GM18870 (cell line): ENCODE data around the gene DDTL.
"Not testable (repeated sequence)": the region's sequence is repeated elsewhere in the genome, so short reads cannot be mapped to it uniquely, and the experiment has no call there.

ENCODE experiments used
- ATAC-seq: cut with Tn5 transposase; IDR thresholded peaks from one replicate; pipeline ENCODE4 v1.9.1; 2021; ENCODE audit warnings: moderate library complexity; ENCODE audit not compliant: unreplicated experiment

DDTL gene

DNA sequence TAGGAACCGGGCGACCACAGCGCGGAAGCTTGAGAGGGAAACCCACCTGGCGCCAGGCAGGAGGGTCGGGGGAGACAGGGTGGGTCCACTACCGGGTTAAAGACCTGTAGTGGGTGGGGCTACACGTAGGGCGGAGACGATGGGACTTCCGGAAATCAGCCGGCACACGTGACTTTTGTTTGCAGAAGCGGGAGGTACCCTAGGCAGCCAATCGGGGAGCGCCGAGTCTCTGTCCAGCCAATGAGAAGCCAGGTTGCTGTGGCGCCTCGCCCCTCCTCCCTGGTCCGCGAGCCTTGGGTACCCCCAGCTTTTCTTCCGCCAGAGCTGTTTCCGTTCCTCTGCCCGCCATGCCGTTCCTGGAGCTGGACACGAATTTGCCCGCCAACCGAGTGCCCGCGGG, at the start of gene DDTL:
Gene DDTL (plus strand): TSS at position 321 of the 400 bp plus-strand sequence. CDS start 27 bp downstream, at position 348.
- ATAC-seq: peak; percentile 83

DNA sequence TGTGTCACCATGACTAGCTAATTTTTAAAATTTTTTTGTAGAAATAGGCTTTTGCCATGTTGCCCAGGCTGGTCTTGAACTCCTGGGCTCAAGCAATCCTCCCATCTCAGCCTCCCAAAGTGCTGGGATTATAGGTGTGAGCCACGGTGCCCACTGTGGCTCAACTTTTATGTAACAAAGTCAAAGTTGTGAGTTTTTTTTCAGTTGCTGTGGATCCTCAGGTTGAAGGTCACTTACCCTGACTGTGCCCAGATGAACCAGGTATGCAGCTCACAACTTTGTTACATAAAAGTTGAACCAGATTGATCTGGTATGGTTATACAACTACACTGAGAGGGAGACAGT, 46.4 kb upstream of the DDTL start:
- not testable (repeated sequence) for ATAC-seq

DNA sequence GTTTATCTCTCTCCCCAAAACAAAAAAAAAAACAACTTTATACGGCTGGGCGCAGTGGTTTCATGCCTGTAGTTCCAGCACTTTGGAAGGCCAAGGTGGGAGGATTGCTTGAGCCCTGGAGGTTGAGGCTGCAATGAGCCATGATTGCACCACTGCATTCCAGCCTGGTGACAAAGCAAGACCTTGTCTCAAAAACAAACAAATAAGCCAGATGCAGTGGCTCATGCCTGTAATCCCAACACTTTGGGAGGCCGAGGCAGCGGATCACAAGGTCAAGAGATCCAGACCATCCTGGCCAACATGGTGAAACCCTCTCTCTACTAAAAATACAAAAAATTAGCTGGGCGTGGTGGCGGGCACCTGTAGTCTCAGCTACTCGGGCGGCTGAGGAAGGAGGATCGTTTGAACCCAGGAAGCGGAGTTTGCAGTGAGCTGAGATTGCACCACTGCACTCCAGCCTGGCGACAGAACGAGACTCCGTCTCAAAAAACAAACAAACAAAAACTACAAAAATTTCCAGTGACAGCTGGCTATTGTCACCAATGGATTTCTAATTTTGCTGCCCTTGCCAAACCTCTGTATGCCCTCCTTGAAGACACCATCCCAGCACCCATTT, 45.0 kb upstream of the DDTL start:
- not testable (repeated sequence) for ATAC-seq

DNA sequence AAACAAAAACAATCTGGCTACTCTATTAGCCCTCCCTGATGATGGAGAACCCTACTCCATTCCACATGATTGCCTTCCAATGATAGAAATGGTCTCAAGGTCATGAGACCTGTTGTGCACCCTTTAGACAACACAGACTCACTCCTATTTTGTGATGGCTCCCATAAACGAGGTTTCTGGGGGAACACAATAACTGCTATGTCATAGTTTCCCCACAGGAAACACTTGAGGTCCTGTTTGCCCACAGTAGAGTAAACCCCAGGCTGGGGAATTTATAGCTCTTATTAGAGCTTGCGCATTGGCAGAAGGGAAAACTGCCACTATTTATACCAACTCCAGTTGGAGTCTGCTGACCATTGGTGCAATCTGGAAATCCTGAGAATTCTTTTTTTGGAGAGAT, 43.8 kb upstream of the DDTL start:
- ATAC-seq: no peak

DNA sequence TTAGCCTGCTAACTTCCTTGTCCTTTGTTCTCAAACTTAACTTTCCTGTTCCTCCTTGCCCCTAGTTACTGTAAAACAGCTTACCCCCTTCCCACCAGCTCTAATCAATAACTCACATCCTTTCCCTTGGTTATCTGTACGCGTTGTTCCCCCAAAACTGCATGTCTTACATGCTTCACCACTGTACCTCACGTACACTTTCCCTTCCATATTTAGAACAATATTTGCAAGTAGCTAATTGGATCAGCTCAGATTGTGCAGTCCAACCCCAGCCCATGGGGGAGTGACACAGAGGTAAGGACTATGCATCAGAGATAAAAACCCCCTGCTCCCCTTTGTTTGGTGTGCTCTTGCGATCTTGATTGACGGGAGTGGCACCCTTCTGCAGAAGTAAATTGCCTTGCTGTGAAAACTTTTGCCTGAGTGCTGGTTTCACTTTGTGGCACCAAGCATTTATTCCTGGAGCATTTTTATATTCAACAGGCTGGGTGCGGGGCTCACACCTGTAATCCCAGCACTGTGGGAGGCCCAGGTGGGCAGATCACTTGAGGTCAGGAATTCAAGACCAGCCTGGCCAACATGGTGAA, 41.6 kb upstream of the DDTL start:
- no peak for ATAC-seq

DNA sequence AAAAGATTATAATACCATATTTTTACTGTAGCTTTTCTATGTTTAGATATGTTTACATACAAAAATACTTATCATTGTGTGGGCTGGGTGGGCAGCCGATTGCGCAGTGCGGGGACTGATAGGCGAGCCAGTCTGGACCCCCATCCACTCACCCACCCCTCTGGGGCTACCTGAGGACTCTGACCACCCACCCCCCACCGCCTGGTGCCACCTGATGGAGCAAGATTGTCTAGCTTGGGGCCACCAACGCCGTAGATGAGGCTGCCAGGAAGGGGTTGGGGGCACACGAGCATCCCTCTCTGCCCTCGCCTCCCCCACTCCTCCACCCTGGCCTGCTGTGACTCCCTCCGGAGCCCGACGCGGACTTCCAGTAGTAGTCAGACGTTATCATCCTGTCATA, 40.1 kb upstream of the DDTL start:
- ATAC-seq: no peak

DNA sequence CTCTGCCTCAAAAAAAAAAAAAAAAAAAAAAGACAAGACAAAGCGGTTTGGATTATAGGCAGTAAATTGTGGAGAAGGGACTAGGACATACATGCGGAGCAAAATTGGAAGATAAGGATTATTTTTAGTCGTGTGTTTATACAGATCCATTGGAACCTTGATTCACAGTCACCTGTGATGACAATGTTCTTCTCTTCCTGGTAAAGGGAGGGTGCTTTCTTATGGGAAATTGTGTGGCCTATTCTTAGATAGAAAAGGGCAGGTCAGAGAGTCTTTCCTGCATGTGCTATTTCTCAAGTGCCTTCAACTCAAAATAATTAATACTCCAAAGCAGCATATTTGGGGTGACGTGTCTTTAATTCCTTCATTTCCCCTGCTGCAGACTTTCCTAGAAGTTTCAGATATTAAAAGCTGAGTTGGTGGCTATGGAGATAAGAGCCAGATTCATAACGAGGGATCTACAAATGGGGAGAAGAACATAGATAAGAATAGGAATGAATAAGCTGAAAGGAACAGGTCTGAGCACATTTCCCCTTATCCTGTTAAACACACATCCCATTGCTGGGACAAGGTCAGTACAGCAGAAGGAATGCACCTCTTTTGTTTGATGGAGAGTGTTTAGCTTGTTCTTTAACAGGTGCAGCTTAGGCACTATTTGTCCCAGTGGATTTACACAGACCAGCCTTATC, 28.2 kb upstream of the DDTL start:
- ATAC-seq: no peak

DNA sequence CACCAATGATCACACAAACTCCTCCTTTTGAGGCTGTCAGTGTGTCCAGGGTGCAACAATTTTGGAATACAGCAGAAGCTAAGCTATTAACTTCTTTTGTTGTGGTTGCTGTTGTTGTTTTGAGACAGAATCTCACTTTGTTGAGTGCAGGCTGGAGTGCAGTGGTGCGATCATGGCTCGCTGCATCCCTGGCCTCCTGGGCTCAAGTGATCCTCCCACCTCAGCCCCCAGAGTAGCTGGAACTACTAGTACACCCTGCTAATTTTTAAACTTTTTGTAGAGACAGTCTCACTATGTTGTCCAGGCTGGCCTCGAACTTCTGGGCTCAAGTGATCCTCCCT, 27.7 kb upstream of the DDTL start:
- no peak for ATAC-seq

DNA sequence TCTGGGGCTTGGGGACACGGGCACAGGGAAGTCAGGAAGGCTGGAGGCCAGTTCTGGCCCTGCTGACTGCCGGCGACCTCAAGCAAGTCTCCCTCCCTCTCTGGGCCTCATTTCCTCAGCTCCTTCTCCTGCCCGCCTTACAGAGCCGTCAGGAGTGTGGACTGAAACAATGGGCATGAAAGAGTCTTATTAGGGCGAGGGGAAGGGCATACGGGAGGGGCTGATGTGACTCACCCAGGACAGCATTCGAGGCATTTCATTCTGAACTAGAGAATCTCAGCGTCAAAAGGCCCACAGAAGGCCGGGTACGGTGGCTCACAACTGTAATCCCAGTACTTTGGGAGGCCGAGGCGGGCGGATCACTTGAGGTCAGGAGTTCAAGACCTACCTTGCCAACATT, 26.5 kb upstream of the DDTL start:
- ATAC-seq: not testable (repeated sequence)

DNA sequence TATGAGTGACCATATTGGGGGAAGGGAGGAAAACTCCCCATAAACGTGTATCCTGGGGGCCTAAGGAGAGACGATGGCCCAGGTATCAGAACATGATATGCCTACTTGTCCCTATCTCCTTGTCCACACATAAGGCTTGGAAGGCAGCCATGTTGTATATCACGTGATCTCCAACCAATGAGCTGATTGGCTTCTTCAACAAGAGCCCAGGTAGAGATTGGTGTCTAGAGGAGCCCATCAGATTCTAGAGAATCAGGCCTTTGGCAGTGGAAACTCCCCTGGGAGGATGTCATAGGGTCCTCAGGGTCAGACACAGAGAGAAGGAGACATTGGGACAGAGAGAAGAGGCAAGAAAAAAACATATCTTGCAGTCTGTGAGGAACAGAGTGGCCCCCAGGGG, 19.3 kb upstream of the DDTL start:
- not testable (repeated sequence) for ATAC-seq

DNA sequence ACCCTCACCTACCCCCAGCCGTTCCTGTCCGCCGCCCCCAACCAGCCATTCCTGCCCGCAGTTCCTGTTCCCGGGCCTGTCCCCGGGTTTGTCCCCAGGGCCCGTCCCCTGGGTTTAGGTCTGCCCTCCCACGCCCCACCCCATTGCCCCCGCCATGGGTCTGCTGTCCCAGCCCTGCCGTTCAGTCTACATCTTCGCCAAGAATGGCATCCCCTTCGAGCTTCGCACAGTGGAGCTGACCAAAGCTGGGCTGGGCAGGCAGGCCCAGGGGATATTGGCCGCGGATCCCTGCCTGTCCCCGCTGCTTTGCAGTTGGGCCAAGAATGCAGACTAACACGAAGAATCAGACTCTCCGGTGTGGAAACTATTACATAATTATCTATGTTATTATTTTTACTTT, 16.9 kb upstream of the DDTL start:
- ATAC-seq: not testable (repeated sequence)

DNA sequence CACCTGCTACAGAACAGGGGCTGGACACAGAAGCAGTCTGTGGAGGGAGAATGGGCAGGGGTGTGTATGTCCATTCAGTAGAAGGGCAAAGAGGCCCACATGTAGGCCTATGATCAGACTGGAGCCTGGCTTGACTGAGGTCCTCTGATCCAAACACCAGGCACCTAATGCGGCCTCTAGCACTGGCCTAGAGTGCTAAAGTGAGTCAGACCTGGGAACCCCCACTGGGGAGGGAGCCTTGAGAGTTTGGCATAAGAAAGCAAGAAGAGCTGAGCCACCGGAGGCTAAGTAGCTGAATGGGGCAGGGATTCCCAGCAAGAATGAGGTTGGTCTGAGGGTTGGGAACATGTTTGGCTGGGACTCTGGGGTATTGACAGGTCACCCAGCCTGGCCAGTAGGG, 15.3 kb upstream of the DDTL start:
- ATAC-seq: not testable (repeated sequence)

DNA sequence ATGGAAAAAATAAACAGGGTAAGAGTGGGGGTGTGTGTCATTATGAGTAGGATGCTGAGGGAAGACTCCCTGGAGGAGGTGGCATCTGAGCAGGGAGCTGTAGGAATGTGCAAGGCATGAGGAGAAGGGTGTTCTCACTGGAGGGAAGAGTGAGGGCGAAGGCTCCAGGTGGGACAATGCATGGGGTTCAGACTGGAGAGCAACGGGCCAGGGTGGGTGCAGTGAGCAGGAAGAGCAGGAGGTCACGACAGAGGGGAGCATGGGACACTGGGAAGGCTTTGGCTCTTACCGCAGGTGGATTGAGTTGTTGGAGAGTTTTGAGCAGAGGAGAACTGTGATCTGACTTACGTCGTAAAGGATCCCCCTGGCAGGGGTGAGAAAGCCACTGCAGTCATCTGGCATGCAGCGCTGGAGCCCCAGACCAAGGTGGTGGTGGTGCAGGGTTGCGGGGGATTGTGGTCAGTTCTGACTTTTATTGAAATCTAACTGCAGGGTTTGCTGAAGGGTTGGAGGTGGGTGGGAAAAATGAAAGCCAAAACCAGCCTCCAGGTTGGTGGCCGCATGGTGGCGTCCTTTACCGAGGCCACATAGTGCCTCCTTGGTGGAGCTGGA, 13.8 kb upstream of the DDTL start:
- not testable (repeated sequence) for ATAC-seq

DNA sequence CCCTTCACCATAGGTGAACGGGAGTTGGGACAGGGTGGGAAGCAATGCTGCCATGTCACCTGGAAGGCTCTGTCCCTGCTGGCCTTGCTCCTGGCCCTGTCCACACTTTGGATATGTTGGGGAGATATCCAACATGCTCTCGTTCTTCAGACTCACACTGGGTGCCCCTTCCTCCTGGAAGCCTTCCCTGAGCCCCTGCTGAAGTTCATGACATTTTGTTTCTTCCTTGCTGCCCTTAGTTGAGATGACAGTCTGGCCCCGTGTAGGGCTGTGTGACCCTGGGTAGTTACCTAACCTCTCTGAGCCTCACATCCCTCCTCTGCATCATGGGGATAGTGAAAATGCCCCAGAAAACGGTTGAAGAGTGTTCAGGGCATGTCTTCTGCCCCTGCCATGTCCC, 13.2 kb upstream of the DDTL start:
- not testable (repeated sequence) for ATAC-seq

DNA sequence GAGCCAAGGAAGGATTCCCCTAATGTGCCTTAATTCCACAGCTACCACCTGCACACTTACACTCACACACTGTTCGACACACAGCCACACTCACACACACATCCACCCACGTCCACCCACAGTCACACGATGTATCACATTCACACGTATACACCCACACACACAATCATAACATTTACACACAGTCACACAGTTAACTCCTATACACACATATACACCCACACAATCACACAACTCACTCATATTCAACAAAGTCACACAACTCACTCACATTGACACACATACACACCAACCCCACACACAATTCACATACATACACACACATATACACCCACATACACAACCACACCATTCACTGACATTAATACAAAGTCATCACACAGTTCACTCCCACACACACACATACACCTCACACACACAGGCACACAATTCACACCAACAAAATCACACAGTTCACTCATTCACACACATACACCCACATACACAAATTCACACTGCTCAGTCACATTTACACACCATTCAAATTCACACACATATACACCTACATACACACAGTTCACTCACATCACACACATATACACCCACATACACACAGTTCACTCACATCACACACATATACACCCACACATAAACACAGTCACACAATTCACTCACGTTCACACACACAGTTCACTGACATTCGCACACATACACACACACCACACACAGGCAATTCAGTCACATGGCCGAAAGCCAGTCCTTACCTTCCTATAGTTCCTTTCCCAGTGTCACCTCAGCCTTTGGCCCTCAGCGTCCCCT, 12.3 kb upstream of the DDTL start:
- ATAC-seq: not testable (repeated sequence)

DNA sequence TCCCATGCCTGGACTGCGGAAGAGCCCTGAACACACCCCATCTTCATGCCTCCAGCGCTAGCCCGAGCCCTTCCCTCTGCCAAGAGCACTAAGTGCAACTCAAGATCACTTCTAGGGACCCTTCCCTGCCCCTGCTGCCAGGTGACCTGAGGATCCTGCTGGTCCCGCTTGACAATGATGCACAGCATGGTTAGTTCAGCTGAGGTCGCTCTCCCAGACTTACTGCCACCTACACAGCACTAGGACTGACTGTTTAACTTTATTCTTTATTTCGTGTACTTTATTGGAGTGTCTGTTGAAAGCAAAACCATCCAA, 11.7 kb upstream of the DDTL start:
- not testable (repeated sequence) for ATAC-seq

DNA sequence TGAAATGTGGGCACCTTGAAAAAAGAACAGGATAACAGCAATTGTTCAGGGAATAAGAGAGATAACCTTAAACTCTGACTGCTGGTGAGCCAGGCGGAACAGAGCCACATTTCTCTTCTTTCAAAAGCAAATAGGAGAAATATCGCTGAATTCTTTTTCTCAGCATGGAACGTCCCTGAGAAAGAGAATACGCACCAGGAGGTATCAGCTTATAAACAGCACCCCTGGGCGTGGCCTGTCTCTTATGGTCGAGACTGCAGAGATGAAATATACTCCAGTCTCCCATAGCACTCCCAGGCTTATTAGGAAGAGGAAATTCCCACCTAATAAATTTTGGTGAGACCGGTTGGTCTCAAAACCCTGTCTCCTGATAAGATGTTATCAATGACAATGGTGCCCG, 10.8 kb upstream of the DDTL start:
- ATAC-seq: not testable (repeated sequence)

DNA sequence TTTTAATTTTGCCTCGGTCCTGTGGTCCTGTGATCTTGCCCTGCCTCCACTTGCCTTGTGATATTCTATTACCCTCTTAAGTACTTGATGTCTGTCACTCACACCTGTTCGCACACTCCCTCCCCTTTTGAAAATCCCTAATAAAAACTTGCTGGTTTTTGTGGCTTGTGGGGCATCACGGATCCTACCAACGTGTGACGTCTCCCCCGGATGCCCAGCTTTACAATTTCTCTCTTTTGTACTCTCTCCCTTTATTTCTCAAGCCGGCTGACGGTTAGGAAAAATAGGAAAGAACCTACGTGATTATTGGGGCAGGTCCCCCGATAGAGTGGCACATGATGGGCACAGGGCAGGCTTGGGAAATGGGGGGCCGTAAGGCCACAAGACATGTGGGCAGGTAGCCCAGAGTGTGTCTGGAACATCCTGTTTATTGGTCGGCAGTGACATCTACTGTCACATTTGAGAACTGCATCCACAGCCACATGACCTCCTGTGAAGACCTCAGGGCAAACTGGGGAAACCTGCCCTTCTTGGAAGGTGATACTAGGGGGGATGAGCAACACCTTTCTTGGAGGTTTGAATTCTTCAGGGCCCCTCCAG, 10.3 kb upstream of the DDTL start:
- ATAC-seq: not testable (repeated sequence)

DNA sequence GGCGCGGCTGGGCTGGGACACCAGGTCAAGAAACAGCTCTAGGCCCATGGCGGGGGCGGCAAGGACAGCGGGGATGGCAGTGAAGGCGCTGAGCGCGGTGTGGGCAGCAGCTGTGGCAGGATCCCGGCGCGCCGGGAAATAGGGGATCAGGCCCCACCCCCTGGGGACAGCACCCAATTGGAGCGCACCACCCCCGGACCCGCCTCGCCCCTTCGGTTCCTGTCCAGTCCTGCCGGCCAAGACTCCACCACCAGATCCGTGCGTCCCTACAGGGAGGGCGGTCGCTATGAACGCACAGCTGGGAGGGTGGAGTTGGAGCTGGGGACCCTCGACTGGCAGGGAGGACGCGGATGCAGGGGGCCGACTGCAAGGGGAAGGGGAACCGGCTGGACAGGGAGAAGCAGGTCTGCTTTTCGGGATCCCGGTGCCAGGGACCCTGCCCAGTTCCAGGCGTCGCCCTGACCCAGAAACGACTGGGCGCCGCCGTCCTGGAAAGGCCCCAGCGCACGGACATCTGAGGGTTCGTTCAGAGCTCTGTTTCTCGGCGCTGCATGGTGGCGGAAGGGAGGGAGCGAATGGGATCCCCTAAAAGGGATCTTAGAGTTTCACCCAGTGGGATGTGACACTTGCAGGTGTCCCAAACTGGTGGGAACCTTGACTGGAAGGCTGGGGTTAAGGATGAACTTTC, 5.5 kb upstream of the DDTL start, which contains the start of gene GSTT2B:
Gene GSTT2B (minus strand): TSS at position 112 of the 688 bp plus-strand sequence. CDS start 64 bp downstream, at position 48.
- not testable (repeated sequence) for ATAC-seq

DNA sequence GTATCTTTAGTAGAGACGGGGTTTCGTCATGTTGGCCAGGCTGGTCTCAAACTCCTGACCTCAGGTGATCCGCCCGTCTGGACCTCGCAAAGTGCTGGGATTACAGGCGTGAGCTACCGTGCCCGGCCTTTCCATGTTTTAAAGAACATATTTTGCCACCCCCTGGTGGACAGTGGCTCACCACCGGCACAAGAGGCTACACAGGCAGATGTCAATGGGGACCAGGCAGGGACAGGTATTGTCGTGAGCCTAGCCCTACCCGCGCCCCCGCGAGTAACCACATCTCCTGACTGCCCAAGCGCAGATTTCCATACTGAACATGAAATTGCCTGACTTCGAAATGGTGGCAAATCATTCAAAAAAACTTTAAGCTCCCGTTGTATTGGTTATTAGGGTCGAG, 594 bp upstream of the DDTL start:
- ATAC-seq: not testable (repeated sequence)
